ENCODE measurements around the gene SMCO4. TPM values are rescaled to one million over a fixed set of nuclear protein-coding genes. Genes with fewer than 3 reads are reported as not detected.

SMCO4 gene
- total RNA-seq, 1 experiment from 2014 or later: 9.3 TPM

DNA sequence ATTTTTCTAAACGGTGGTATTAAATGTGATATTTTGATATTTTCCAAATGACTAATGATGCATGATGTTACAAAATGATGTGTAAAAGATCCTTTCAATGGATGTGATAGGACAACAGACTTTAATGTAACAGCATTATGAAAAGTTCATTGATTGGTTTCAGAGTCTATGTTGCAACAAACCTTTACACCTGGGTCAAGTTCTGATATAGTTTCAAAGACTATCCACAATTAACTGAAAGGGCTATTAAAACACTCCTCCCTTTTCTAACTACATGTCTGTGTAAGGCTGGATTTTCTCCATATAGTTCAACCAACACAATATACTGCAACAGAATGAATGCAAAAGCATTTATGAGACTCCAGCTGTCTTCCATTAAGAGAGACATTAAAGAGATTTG, 35.7 kb downstream of the SMCO4 start:
- H3K36me3 ChIP-seq (ENCODE audit: insufficient read depth, low read length, poor library complexity, severe bottlenecking): no peaks in the 10 kb centered on the region
- CTCF ChIA-PET: no interaction called here
- intact Hi-C loops (cut with micrococcal nuclease; ENCODE audit: unreplicated experiment): no loop called here
- POLR2A ChIA-PET (ENCODE audit: low non-redundant PET): no interaction called here
- no TSS peak for BruUV-seq (replicated peaks)
- no peak for TF ChIP-seq EZH2 (IDR thresholded peaks at IDR 0.05; ENCODE audit: borderline replicate concordance, low read depth, low read length, poor library complexity, severe bottlenecking)
- TF ChIP-seq, protein P1, sequence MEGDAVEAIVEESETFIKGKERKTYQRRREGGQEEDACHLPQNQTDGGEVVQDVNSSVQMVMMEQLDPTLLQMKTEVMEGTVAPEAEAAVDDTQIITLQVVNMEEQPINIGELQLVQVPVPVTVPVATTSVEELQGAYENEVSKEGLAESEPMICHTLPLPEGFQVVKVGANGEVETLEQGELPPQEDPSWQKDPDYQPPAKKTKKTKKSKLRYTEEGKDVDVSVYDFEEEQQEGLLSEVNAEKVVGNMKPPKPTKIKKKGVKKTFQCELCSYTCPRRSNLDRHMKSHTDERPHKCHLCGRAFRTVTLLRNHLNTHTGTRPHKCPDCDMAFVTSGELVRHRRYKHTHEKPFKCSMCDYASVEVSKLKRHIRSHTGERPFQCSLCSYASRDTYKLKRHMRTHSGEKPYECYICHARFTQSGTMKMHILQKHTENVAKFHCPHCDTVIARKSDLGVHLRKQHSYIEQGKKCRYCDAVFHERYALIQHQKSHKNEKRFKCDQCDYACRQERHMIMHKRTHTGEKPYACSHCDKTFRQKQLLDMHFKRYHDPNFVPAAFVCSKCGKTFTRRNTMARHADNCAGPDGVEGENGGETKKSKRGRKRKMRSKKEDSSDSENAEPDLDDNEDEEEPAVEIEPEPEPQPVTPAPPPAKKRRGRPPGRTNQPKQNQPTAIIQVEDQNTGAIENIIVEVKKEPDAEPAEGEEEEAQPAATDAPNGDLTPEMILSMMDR (conservative IDR thresholded peaks at IDR 0.05; ENCODE audit: low read depth, low read length): no peak
- DNase-seq (ENCODE audit: low spot score): no peak
- H3K4me3 ChIP-seq (ENCODE audit: low read depth, low read length, poor library complexity, severe bottlenecking): no peak overlapping the region
- H3K27me3 ChIP-seq (replicated peaks; ENCODE audit: insufficient read depth, low read depth, low read length, poor library complexity): no peaks in the 10 kb centered on the region
- H3K9me3 ChIP-seq (ENCODE audit: low read depth, low read length, poor library complexity, severe bottlenecking): no peaks in the 10 kb centered on the region
- no peak overlapping the region for H3K27ac ChIP-seq (ENCODE audit: low read depth, low read length, poor library complexity, severe bottlenecking)
- H3K4me1 ChIP-seq (ENCODE audit: insufficient read depth, low read length, poor library complexity, severe bottlenecking): no peaks in the 10 kb centered on the region

DNA sequence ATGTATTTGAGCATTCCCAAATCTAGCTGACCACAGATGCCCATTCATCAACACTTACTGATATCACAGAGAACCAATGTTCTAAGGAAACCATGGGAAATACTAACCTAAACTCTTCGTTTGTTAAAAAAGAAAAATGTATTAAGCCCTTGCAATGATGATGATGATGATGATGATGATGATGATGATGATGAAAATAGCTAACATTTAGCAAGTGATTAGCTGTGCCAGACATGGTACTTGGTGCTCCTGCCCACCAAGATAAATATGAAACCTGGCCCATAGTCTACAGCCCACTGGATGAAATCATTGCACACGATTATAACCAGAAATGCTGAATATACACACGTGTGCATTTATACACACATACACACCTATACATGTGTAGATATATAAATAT, 37.5 kb downstream of the SMCO4 start:
- Histone ChIP-seq H3K36me3 (ENCODE audit: insufficient read depth, low read length, poor library complexity, severe bottlenecking) (no peaks in the 10 kb centered on the region), H3K4me1 (ENCODE audit: insufficient read depth, low read length, poor library complexity, severe bottlenecking) (no peaks in the 10 kb centered on the region), H3K27ac (ENCODE audit: low read depth, low read length, poor library complexity, severe bottlenecking) (no peak overlapping the region), H3K27me3 (replicated peaks; ENCODE audit: insufficient read depth, low read depth, low read length, poor library complexity) (no peaks in the 10 kb centered on the region), H3K9me3 (ENCODE audit: low read depth, low read length, poor library complexity, severe bottlenecking) (no peaks in the 10 kb centered on the region), H3K4me3 (ENCODE audit: low read depth, low read length, poor library complexity, severe bottlenecking) (no peak overlapping the region)
- no peak for TF ChIP-seq EZH2 (IDR thresholded peaks at IDR 0.05; ENCODE audit: borderline replicate concordance, low read depth, low read length, poor library complexity, severe bottlenecking)
- TF ChIP-seq, protein P1 (conservative IDR thresholded peaks at IDR 0.05; ENCODE audit: low read depth, low read length): no peak
- no TSS peak for BruUV-seq (replicated peaks)
- DNase-seq (ENCODE audit: low spot score): no peak
- CTCF ChIA-PET: no interaction called here
- intact Hi-C loops (cut with micrococcal nuclease; ENCODE audit: unreplicated experiment): no loop called here
- POLR2A ChIA-PET (ENCODE audit: low non-redundant PET): no interaction called here

DNA sequence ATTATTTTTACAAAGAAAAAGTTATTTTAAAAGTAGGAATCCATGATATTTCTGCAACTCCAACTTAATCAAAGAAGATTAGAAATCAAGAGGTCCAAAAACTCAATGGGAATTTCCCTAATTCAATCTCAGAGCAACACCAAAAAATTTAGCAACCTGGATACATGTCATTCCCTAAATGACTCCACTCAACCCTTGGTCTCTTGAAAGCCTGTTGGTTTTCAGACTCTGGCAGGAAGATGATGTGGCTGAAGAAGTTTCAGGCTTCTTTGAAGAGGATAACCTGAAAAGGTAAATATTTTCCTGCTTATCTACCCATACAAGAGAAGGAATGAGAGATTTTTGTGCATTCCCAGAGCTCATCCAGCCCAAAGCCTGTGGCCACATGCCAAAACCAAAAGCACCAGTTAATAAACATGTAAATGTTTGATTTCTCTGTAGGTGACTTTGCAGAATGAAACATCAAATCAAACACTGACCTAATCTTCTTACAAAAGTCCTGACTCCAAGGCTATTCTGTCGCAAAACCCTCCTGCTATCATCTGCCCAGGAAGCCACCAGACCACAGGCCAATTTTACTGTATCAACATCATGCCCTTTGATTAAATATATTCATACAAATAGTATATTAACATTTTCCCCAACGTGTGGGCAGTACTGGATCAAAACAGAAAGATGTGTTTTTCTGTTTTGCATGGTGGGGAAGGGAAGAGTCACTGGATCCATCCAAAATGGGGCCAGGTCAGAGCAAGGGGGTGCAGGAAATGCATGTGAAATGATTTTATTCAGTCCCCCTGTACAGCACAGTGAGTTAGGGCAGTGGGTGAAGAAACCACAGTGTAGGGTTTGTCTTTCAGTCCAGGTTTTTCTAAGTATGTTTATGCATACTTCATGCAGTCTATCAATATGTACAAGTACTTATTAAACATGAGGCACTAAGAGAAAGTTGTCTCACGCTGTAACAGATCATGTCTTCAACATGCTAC, 38.8 kb downstream of the SMCO4 start:
- Histone ChIP-seq H3K27me3 (replicated peaks; ENCODE audit: insufficient read depth, low read depth, low read length, poor library complexity) (no peaks in the 10 kb centered on the region), H3K4me1 (ENCODE audit: insufficient read depth, low read length, poor library complexity, severe bottlenecking) (no peaks in the 10 kb centered on the region), H3K4me3 (ENCODE audit: low read depth, low read length, poor library complexity, severe bottlenecking) (no peak overlapping the region), H3K9me3 (ENCODE audit: low read depth, low read length, poor library complexity, severe bottlenecking) (no peaks in the 10 kb centered on the region), H3K27ac (ENCODE audit: low read depth, low read length, poor library complexity, severe bottlenecking) (no peak overlapping the region), H3K36me3 (ENCODE audit: insufficient read depth, low read length, poor library complexity, severe bottlenecking) (no peaks in the 10 kb centered on the region)
- ChIA-PET CTCF (no interaction called here), POLR2A (ENCODE audit: low non-redundant PET) (no interaction called here)
- intact Hi-C loops (cut with micrococcal nuclease; ENCODE audit: unreplicated experiment): no loop called here
- no TSS peak for BruUV-seq (replicated peaks)
- TF ChIP-seq EZH2 (IDR thresholded peaks at IDR 0.05; ENCODE audit: borderline replicate concordance, low read depth, low read length, poor library complexity, severe bottlenecking): no peak
- TF ChIP-seq, protein P1 (conservative IDR thresholded peaks at IDR 0.05; ENCODE audit: low read depth, low read length): no peak
- no peak for DNase-seq (ENCODE audit: low spot score)
